Measurements from ENCODE around the gene PLEKHO2. TPM values are rescaled to one million over a fixed set of nuclear protein-coding genes. Genes with fewer than 3 reads are reported as not detected.

The PLEKHO2 gene
- total and polyA plus RNA-seq, 10 of the 15 experiments (the other 5 are each of a cell fraction or from before 2014, with no cell fraction given) = 1.4 to 25.6 (median 20.5) TPM

DNA sequence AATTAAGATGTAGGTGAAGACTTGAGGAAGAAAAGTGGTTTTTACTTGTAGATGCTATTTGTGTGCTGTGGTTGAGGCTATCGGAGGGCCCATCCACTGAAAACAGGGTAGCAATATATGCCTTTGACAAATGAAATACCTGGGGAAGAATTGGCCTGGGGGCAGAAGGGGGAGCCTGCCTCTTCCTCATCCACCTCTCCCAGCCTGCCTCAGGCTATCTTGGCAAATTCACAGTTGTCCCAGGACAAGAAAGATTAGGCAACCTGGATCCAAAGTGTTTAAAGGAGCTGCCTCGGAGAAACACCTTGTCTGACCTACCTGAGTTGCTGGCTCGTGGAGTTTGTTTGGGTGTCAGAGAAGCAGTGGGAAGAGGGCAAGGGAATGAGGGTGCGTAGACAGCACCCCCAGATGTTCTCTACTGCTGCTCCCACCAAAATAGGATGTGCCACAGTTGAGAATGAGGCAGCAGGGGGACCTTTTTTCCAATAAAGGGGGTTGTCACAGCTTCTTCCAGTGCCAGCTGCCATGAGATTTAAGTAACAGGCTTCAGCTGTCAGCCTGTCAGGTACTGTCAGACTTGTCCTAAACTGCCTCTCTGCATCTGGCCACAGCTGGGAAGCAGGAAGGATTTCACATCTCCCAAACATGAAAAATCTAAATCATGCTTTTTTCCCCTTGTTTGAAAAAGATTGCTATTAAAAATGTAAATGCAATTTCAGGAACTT lies 9.2 kb downstream of the PLEKHO2 start:
- H3K36me3 ChIP-seq (ENCODE audit: control insufficient read depth in 2 of 2, insufficient read depth in 2 of 2, low read length in 1 of 2) = peaks cover 20 to 28% of the 10 kb centered on the region in 2 experiments
- 61% methylated on average over 4 of the region's 4 CpGs for WGBS (ENCODE audit: insufficient coverage, insufficient replicate concordance, low lambda C conversion rate, missing lambda C conversion rate)

More for the DNA sequence above, 9.2 kb downstream of the PLEKHO2 start:
- Histone ChIP-seq H3K9ac (ENCODE audit: control insufficient read depth, insufficient read depth, low read length) (no peak overlapping the region), H3K4me1 (ENCODE audit: control insufficient read depth, insufficient read depth, low read length) (peaks cover 19% of the 10 kb centered on the region), H3K4me3 (no peak overlapping the region), H3K27me3 (replicated peaks in 1 of 2; ENCODE audit: control insufficient read depth in 2 of 2, insufficient read depth in 2 of 2, low read length in 1 of 2) (no peaks in the 10 kb centered on the region), H2AFZ (ENCODE audit: control insufficient read depth, low read depth, low read length) (no peak overlapping the region), H3K4me2 (ENCODE audit: control insufficient read depth, insufficient read depth) (no peak overlapping the region), H4K20me1 (ENCODE audit: control insufficient read depth, insufficient read depth) (no peaks in the 10 kb centered on the region), H3K9me3 (replicated peaks; ENCODE audit: control insufficient read depth, insufficient read depth, low read length) (no peaks in the 10 kb centered on the region), H3K27ac (ENCODE audit: control insufficient read depth, insufficient read depth) (no peak overlapping the region), H3K79me2 (ENCODE audit: control insufficient read depth, insufficient read depth, low read length) (peaks cover 33% of the 10 kb centered on the region)
- TF ChIP-seq ZNF24 (IDR thresholded peaks at IDR 0.05) (no peak), GABPA (IDR thresholded peaks at IDR 0.05; ENCODE audit: low read depth) (no peak), RAD21 (IDR thresholded peaks at IDR 0.05; ENCODE audit: insufficient read depth, low read depth, low read length) (no peak), CHD1 (IDR thresholded peaks at IDR 0.05; ENCODE audit: low read depth, low read length) (no peak), STAT1 (conservative IDR thresholded peaks at IDR 0.05) (no peak), ZBED1 (IDR thresholded peaks at IDR 0.05; ENCODE audit: borderline replicate concordance) (no peak), SUZ12 (IDR thresholded peaks at IDR 0.05; ENCODE audit: unreplicated experiment) (no peak), IRF3 (IDR thresholded peaks at IDR 0.05) (no peak), CBX3 (IDR thresholded peaks at IDR 0.05; ENCODE audit: borderline replicate concordance, low read depth) (no peak), SMAD5 (IDR thresholded peaks at IDR 0.05; ENCODE audit: low read depth) (no peak), NRF1 (conservative IDR thresholded peaks at IDR 0.05; ENCODE audit: low read depth, low read length) (no peak), USF2 (IDR thresholded peaks at IDR 0.05; ENCODE audit: borderline replicate concordance, low read depth, low read length) (no peak), WRNIP1 (IDR thresholded peaks at IDR 0.05; ENCODE audit: borderline replicate concordance, low read depth, low read length) (no peak)
- TF ChIP-seq, protein P1, sequence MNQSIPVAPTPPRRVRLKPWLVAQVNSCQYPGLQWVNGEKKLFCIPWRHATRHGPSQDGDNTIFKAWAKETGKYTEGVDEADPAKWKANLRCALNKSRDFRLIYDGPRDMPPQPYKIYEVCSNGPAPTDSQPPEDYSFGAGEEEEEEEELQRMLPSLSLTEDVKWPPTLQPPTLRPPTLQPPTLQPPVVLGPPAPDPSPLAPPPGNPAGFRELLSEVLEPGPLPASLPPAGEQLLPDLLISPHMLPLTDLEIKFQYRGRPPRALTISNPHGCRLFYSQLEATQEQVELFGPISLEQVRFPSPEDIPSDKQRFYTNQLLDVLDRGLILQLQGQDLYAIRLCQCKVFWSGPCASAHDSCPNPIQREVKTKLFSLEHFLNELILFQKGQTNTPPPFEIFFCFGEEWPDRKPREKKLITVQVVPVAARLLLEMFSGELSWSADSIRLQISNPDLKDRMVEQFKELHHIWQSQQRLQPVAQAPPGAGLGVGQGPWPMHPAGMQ (IDR thresholded peaks at IDR 0.05; ENCODE audit: borderline replicate concordance) = no peak
- TF ChIP-seq, protein P2, sequence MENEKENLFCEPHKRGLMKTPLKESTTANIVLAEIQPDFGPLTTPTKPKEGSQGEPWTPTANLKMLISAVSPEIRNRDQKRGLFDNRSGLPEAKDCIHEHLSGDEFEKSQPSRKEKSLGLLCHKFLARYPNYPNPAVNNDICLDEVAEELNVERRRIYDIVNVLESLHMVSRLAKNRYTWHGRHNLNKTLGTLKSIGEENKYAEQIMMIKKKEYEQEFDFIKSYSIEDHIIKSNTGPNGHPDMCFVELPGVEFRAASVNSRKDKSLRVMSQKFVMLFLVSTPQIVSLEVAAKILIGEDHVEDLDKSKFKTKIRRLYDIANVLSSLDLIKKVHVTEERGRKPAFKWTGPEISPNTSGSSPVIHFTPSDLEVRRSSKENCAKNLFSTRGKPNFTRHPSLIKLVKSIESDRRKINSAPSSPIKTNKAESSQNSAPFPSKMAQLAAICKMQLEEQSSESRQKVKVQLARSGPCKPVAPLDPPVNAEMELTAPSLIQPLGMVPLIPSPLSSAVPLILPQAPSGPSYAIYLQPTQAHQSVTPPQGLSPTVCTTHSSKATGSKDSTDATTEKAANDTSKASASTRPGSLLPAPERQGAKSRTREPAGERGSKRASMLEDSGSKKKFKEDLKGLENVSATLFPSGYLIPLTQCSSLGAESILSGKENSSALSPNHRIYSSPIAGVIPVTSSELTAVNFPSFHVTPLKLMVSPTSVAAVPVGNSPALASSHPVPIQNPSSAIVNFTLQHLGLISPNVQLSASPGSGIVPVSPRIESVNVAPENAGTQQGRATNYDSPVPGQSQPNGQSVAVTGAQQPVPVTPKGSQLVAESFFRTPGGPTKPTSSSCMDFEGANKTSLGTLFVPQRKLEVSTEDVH (IDR thresholded peaks at IDR 0.05; ENCODE audit: low read depth, partially characterized antibody) = no peak
- TF ChIP-seq, protein P3, sequence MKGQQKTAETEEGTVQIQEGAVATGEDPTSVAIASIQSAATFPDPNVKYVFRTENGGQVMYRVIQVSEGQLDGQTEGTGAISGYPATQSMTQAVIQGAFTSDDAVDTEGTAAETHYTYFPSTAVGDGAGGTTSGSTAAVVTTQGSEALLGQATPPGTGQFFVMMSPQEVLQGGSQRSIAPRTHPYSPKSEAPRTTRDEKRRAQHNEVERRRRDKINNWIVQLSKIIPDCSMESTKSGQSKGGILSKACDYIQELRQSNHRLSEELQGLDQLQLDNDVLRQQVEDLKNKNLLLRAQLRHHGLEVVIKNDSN (IDR thresholded peaks at IDR 0.05; ENCODE audit: borderline replicate concordance, extremely low read length, insufficient read depth, low read depth, low read length) = no peak
- intact Hi-C loops (cut with micrococcal nuclease; ENCODE audit: unreplicated experiment) = no loop called here
- no TSS peak for BruUV-seq (replicated peaks)
- SMC1A ChIA-PET (ENCODE audit: uncharacterized antibody, unreplicated experiment) = interaction anchor here (0.7 to 1.1 kb wide), 6 partner anchors 8 to 53 kb away, joined by 3 to 7 read pairs (median 4); no protein-coding TSS in a partner anchor
- in situ Hi-C loops (cut with MboI) = no loop called here
- RAD21 ChIA-PET (ENCODE audit: unreplicated experiment) = interaction anchor here (0.8 to 1.5 kb wide), 3 partner anchors 32 to 43 kb away, joined by 3 to 6 read pairs (median 3); no protein-coding TSS in a partner anchor
- no peak for FAIRE-seq
- DNase-seq (ENCODE audit: low read depth, low spot score) = no peak
- POLR2A ChIA-PET = interaction anchor here (0.5 to 1.3 kb wide), 6 partner anchors 8 to 1533 kb away, joined by 3 to 8 read pairs (median 3); no protein-coding TSS in a partner anchor
- CTCF ChIA-PET = interaction anchor here (1.0 to 1.6 kb wide), 3 partner anchors 15 to 44 kb away, joined by 4 read pairs; no protein-coding TSS in a partner anchor
- no peak for ATAC-seq
